ENCODE data around the gene CHST13. TPM values are rescaled to one million over a fixed set of nuclear protein-coding genes. Genes with fewer than 3 reads are reported as not detected.

Gene CHST13
- total RNA-seq, 4 donors from 2014 or later, result 0.23 to 0.95 TPM; not detected in 2

DNA sequence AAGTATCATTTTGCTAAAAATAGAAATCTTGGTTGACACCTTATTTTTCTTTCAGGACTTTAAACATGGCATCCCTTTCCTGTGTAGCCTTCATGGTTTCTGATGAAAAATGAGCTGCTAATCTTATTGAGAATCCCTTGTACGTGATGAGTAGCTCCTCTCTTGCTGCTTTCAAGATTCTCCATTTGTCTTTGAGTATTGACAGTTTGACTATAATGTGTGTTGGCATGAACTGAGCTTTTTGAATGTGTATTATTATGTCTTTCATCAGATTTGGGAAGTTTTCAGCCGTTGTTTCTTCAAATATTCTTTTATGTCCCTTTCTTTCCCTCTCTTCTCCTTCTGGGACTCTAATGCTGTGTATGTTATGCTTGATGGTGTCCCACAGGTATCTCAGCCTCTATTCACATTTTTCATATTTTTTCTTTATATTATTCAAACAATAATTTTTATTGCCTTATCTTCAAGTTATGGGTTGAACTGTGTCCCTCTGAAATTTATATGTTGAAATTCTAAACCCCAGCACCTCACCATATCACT is 38.9 kb downstream of the CHST13 start:
- WGBS, 2 donors, result 60 to 79% methylated on average over 2 of the region's 2 CpGs

DNA sequence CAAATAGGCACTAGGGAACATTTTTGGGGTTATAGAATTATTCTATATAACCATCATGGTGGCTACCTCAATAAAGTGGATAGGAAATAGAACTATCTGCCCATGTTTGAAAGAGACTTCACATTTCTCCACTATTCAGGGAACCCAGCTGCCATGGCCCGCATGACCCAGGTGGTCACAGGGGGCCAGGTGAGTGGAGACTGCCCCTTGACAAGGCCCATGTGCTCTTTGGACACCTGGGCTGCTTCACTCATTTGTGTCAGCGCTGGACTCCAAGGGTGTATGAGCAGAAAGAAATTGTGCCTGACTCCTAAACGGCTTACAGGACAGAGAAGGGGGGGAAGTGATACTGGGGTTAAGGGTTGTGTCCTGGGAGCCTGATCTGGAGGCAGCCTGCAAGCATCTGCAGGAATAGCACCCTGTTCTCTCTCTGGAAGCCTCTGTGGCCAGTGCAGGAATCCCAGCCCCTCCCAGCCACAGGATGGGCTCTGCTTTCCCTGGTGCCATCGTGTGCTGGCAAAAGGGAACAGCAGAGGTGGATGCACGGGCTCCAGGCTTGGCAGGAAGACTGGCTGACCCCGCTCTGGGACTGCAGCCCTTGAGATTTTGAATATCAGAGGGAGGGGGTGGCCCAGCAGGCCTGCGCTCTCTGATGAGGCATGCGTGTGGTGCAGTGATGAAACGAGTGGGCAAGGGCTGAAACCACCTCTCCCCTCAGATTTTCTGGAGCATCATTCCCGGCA is 43.9 kb downstream of the CHST13 start:
- WGBS, 2 donors, result 66 to 73% methylated on average over 5 to 6 of the region's 10 CpGs
- intact Hi-C loops (cut with DNase I), result no loop called here
- Histone ChIP-seq H3K36me3 (no peaks in the 10 kb centered on the region), H3K9me3 (peaks cover 0 to 5% (median 0%) of the 10 kb centered on the region in 3 donors), H3K27ac (no peak overlapping the region), H3K4me3 (no peak overlapping the region), H3K27me3 (peaks cover 0 to 23% (median 0%) of the 10 kb centered on the region in 4 donors), H3K4me1 (no peaks in the 10 kb centered on the region)
- DNase-seq, result no peak
- no peak for TF ChIP-seq POLR2A (IDR thresholded peaks at IDR 0.05)
- TF ChIP-seq, protein P1, sequence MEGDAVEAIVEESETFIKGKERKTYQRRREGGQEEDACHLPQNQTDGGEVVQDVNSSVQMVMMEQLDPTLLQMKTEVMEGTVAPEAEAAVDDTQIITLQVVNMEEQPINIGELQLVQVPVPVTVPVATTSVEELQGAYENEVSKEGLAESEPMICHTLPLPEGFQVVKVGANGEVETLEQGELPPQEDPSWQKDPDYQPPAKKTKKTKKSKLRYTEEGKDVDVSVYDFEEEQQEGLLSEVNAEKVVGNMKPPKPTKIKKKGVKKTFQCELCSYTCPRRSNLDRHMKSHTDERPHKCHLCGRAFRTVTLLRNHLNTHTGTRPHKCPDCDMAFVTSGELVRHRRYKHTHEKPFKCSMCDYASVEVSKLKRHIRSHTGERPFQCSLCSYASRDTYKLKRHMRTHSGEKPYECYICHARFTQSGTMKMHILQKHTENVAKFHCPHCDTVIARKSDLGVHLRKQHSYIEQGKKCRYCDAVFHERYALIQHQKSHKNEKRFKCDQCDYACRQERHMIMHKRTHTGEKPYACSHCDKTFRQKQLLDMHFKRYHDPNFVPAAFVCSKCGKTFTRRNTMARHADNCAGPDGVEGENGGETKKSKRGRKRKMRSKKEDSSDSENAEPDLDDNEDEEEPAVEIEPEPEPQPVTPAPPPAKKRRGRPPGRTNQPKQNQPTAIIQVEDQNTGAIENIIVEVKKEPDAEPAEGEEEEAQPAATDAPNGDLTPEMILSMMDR (IDR thresholded peaks at IDR 0.05), result no peak

More for the DNA sequence above, 38.9 kb downstream of the CHST13 start:
- H3K4me1 ChIP-seq, result no peaks in the 10 kb centered on the region
- TF ChIP-seq, protein P1 (IDR thresholded peaks at IDR 0.05), result no peak
- H3K9me3 ChIP-seq, result peaks cover 0 to 9% (median 0%) of the 10 kb centered on the region in 3 donors
- no peak overlapping the region for H3K4me3 ChIP-seq
- no peak for DNase-seq
- peaks cover 0 to 32% (median 0%) of the 10 kb centered on the region in 4 donors for H3K27me3 ChIP-seq
- intact Hi-C loops (cut with DNase I), result no loop called here
- no peak overlapping the region for H3K27ac ChIP-seq
- no peaks in the 10 kb centered on the region for H3K36me3 ChIP-seq

DNA sequence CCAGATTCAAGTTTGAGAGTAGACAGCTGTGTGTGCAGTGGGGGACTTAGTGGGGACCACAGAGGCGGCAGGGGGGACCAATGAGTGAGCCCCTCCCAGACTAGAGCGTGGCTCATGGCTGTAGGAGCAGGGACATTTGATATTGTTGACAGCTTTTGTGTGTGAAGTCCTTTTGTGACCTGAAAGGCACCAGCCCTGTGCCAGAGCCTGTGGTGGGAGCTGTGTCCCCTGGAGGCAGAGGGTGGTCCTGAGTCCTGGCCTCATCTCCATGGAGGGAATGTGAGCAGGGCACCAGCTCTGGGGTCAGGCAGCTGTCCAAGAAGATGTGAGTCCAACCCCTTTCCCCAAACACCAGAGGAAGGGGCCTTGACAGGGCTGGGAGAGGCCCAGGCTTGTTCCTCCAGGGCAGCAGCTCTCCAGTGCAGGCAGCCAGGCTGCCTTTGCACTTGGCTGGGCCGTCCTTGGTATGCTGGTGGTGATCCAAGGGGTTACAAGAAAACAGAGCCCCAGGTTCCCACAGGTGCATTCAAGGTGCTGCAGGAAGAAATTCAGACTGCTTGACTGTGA is 44.9 kb downstream of the CHST13 start:
- no peak overlapping the region for H3K4me3 ChIP-seq
- DNase-seq, result no peak
- H3K4me1 ChIP-seq, result peaks cover 0 to 3% (median 0%) of the 10 kb centered on the region in 3 donors
- H3K27ac ChIP-seq, result no peak overlapping the region
- 65% methylated on average over 2 of the region's 3 CpGs; no CpG with 5 or more reads in 1 of the 2 donors for WGBS, 2 donors
- peaks cover 0 to 16% (median 0%) of the 10 kb centered on the region in 4 donors for H3K27me3 ChIP-seq
- no peaks in the 10 kb centered on the region for H3K9me3 ChIP-seq
- H3K36me3 ChIP-seq, result no peaks in the 10 kb centered on the region
- no peak for TF ChIP-seq POLR2A (IDR thresholded peaks at IDR 0.05)
- intact Hi-C loops (cut with DNase I), result no loop called here

DNA sequence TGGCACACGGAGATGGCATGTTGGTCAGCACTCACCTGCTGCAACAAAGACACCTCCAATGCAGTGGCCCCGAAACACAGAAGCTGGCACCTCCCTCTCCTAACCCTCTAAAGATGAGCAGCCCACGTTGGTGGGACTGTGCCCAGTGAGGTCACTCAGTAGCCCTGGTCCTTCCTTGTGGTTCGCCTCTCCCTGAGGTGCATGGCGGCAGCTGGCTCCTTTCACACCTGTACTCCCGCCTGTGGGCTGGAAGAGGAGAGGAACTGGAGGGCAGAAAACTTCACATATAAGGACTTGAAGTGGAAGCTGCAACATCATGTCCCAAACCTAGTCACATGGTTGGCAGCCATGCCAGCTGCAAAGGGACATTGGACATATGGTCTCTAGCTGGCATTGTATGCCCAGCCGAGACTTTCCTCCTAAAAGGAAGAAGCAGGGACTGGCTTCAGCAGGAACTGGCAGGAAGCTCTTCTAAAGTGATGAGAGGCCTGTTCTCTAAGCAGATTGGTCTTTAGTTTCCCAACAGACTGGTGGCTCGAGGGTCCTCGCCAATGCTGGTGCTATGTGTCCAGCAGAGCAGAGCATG is 45.5 kb downstream of the CHST13 start:
- TF ChIP-seq, protein P1 (IDR thresholded peaks at IDR 0.05), result no peak
- no peak overlapping the region for H3K27ac ChIP-seq
- WGBS, 2 donors, result 83% methylated on average over 1 of the region's 9 CpGs; no CpG with 5 or more reads in 1 of the 2 donors

DNA sequence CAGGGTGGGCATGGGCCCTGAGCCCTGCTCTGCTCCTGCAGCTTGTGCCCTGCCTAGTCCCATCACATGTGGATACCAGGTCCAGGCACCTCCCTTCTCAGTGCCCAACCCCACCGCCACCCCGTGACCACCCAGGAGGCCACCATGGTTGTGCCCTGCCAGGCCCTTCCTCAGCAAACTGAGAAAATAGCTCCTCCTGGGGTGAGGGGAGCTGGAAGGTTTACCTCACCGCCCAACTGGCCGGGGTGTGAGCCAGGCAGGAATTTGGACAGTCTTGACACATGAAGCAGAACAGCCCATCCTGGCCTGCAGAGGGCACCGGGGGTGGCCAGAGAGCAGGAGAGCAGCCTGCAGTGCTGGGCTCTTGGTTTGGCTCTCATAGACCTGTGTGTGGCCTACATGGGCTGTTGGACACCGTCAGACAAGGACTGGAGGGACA is 46.2 kb downstream of the CHST13 start:
- intact Hi-C loops (cut with DNase I), result no loop called here
- Histone ChIP-seq H3K4me1 (peaks cover 0 to 4% (median 0%) of the 10 kb centered on the region in 3 donors), H3K27me3 (peaks cover 0 to 12% (median 0%) of the 10 kb centered on the region in 4 donors), H3K4me3 (no peak overlapping the region), H3K36me3 (no peaks in the 10 kb centered on the region), H3K9me3 (no peaks in the 10 kb centered on the region), H3K27ac (no peak overlapping the region)
- DNase-seq, result no peak
- TF ChIP-seq, protein P1 (IDR thresholded peaks at IDR 0.05), result no peak
- WGBS, 2 donors, result 36 to 80% methylated on average over 2 of the region's 6 CpGs

More for the DNA sequence above, 45.5 kb downstream of the CHST13 start:
- DNase-seq, result no peak
- intact Hi-C loops (cut with DNase I), result no loop called here
- no peaks in the 10 kb centered on the region for H3K36me3 ChIP-seq
- H3K9me3 ChIP-seq, result no peaks in the 10 kb centered on the region
- no peak overlapping the region for H3K4me3 ChIP-seq
- peaks cover 0 to 12% (median 0%) of the 10 kb centered on the region in 4 donors for H3K27me3 ChIP-seq
- peaks cover 0 to 4% (median 0%) of the 10 kb centered on the region in 3 donors for H3K4me1 ChIP-seq
